A549 (cell line): ENCODE results near the gene MOV10.

Experiments used
- BCL3 ChIP-seq: fragments of >200 bp; sonication (Bioruptor Twin); formaldehyde crosslinking; IDR thresholded peaks from 3 replicates; pipeline ENCODE4 v1.6.1; 2016
- CBX8 ChIP-seq: fragments of 200-600 bp; sonication (generic); IDR thresholded peaks from 2 replicates; pipeline ENCODE4 v1.6.1; 2016
- CTCF ChIP-seq: fragments of >200 bp; sonication (Bioruptor Twin); formaldehyde crosslinking; IDR thresholded peaks from 3 replicates; pipeline ENCODE4 v1.5.1; 2016
- ESRRA ChIP-seq: fragments of 150-350 bp; IDR thresholded peaks from 2 replicates; pipeline ENCODE4 v1.6.1; 2014; ENCODE audit warnings: mild to moderate bottlenecking, low read length, borderline replicate concordance
- JUN ChIP-seq, 2 experiments: fragments of >200 bp; sonication (Bioruptor Twin); formaldehyde crosslinking; IDR thresholded peaks; 2 replicates in 1 of 2; 3 replicates in 1 of 2; pipeline ENCODE4 v1.6.1; 2016 to 2017
- MAX ChIP-seq: IDR thresholded peaks from 2 replicates; pipeline ENCODE4 v1.6.1; 2012
- NR3C1 ChIP-seq: fragments of >200 bp; sonication (Bioruptor Twin); formaldehyde crosslinking; IDR thresholded peaks from 3 replicates; pipeline ENCODE4 v1.6.1; 2017
- POLR2A ChIP-seq: IDR thresholded peaks from 2 replicates; pipeline ENCODE4 v1.6.1; 2012; ENCODE audit warnings: mild to moderate bottlenecking, low read length
- RNF2 ChIP-seq: fragments of 200-600 bp; sonication (generic); IDR thresholded peaks from 2 replicates; pipeline ENCODE4 v1.6.1; 2016; ENCODE audit warnings: low read depth, mild to moderate bottlenecking, antibody characterized with exemption, moderate library complexity, borderline replicate concordance
- USF2 ChIP-seq: fragments of 450-650 bp; IDR thresholded peaks from 2 replicates; pipeline ENCODE4 v1.6.1; 2014; ENCODE audit warnings: antibody characterized with exemption
- ZFP36 ChIP-seq: fragments of 450-650 bp; IDR thresholded peaks from 2 replicates; pipeline ENCODE4 v1.6.1; 2014; ENCODE audit warnings: borderline replicate concordance; ENCODE audit not compliant: partially characterized antibody

- no peak for TF ChIP-seq RNF2
- no peak for TF ChIP-seq USF2
- no peak for TF ChIP-seq CTCF
- no peak for TF ChIP-seq MAX
- TF ChIP-seq JUN (IDR thresholded peaks at IDR 0.05): no peak
- TF ChIP-seq CBX8: no peak
- TF ChIP-seq ZFP36: no peak
- no peak for TF ChIP-seq POLR2A
- no peak for TF ChIP-seq ESRRA
- no peak for TF ChIP-seq BCL3
- no peak for TF ChIP-seq NR3C1
These were observed 13.5 kb downstream of the MOV10 start for GRCh38 chr1:112687785-112688496.
